ENCODE data around the gene ILK.

Gene ILK

GRCh38 chr11:6606471-6607189, 3.1 kb downstream of the ILK start:
- no peak for DNase-seq (ENCODE audit: low read depth)

GRCh38 chr11:6607190-6607795, 3.7 kb downstream of the ILK start:
- DNase-seq (ENCODE audit: low read depth) = no peak

- no peak for DNase-seq (ENCODE audit: low read depth)
Observed at GRCh38 chr11:6608011-6608410, 4.4 kb downstream of the ILK start.

- no peak for DNase-seq (ENCODE audit: low read depth)
Observed at GRCh38 chr11:6608726-6609501, 5.3 kb downstream of the ILK start.

- no peak for DNase-seq (ENCODE audit: low read depth)
Observed at GRCh38 chr11:6609502-6610015, 6.0 kb downstream of the ILK start.

GRCh38 chr11:6610591-6610990, 7.0 kb downstream of the ILK start:
- no peak for DNase-seq (ENCODE audit: low read depth)

GRCh38 chr11:6611092-6611962, 7.8 kb downstream of the ILK start:
- DNase-seq (ENCODE audit: low read depth) = no peak

GRCh38 chr11:6611963-6612212, 8.3 kb downstream of the ILK start:
- no peak for DNase-seq (ENCODE audit: low read depth)

- peak; percentile 93 for DNase-seq (ENCODE audit: low read depth)
Observed at GRCh38 chr11:6612213-6613041, 8.9 kb downstream of the ILK start, which contains the start of gene TAF10. Gene TAF10 (minus strand): TSS chr11:6612216. CDS start chr11:6612189, 27 bp downstream.

- no peak for DNase-seq (ENCODE audit: low read depth)
Observed at GRCh38 chr11:6613496-6613895, 9.9 kb downstream of the ILK start.

- no peak for DNase-seq (ENCODE audit: low read depth)
Observed at GRCh38 chr11:6614446-6614845, 10.9 kb downstream of the ILK start.

GRCh38 chr11:6615046-6615445, 11.5 kb downstream of the ILK start:
- DNase-seq (ENCODE audit: low read depth) = no peak

GRCh38 chr11:6615882-6616585, 12.5 kb downstream of the ILK start:
- no peak for DNase-seq (ENCODE audit: low read depth)

GRCh38 chr11:6616596-6617250, 13.1 kb downstream of the ILK start:
- DNase-seq (ENCODE audit: low read depth) = no peak

- no peak for DNase-seq (ENCODE audit: low read depth)
Observed at GRCh38 chr11:6617315-6617781, 13.8 kb downstream of the ILK start.

GRCh38 chr11:6618117-6619003, 14.8 kb downstream of the ILK start:
- no peak for DNase-seq (ENCODE audit: low read depth)

GRCh38 chr11:6619004-6619745, 15.6 kb downstream of the ILK start, which contains the start of gene TPP1:
Gene TPP1 (minus strand): TSS chr11:6619422. CDS start chr11:6619400, 22 bp downstream.
- DNase-seq (ENCODE audit: low read depth) = peak; percentile 85

- no peak for DNase-seq (ENCODE audit: low read depth)
Observed at GRCh38 chr11:6620636-6621035, 17.1 kb downstream of the ILK start.
